Measurements from ENCODE around the gene GIT2. TPM values are rescaled to one million over a fixed set of nuclear protein-coding genes. Genes with fewer than 3 reads are reported as not detected.

The GIT2 gene
- total and polyA plus RNA-seq, 2 experiments from 2014 or later, result 21.5 to 22.4 TPM

DNA sequence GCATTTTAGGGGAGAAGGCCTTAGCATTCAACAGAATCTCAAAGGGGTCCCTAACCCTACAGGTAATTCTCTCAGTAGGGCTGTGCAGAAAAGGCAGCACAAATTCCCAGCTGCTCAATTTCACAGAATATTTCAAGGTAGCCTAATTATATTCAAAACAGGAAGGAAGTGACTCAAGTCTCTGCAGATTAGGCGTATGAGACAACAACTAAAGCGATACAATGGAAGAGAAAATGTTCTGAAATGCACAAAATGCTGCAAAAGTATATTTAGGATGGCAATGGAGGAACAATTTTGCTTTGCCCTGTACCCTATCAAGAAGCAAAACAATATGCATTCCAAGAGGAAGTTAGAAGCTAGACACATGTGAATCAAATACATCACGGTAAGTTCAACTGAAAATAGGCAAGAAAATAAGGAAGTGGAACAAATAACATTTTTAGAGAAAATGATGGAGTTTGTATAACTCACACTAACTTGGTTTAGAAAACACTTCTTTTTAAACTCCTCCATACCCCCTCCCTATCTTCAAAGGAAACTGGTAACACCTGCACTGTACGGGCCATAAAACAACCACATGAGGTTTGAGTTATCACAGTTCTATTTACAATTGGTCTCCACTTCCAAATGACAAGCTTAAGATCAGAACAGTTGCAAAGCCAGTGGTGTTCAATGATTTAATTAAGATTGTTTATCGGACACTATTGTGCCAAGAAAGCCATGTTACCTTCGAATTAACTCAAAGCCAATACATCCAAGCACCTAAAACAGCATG lies 1.6 kb downstream of the GIT2 start:
- no peak for DNase-seq (ENCODE audit: low spot score)
- WGBS (ENCODE audit: low lambda C conversion rate, missing lambda C conversion rate), result 70% methylated on average over 6 of the region's 6 CpGs
- Histone ChIP-seq H3K79me2 (peaks cover 44% of the 10 kb centered on the region), H3K9me2 (replicated peaks; ENCODE audit: insufficient read depth) (no peaks in the 10 kb centered on the region), H3K36me3 (replicated peaks; ENCODE audit: insufficient read depth, low read depth) (no peaks in the 10 kb centered on the region), H3K9me3 (ENCODE audit: low read depth) (no peaks in the 10 kb centered on the region), H3K4me2 (peak overlapping the region; percentile 92), H2AFZ (no peak overlapping the region), H3K27me3 (no peaks in the 10 kb centered on the region), H3K4me1 (ENCODE audit: insufficient read depth) (peaks cover 24% of the 10 kb centered on the region), H3K27ac (no peak overlapping the region), H3K4me3 (peak overlapping the region; percentile 82), H4K20me1 (ENCODE audit: insufficient read depth, poor library complexity, severe bottlenecking) (peaks cover 8% of the 10 kb centered on the region)
- TF ChIP-seq CTCF (IDR thresholded peaks at IDR 0.05; ENCODE audit: poor library complexity) (no peak), EZH2phosphoT487 (IDR thresholded peaks at IDR 0.05; ENCODE audit: low read depth, severe bottlenecking, unreplicated experiment) (no peak), EZH2 (IDR thresholded peaks at IDR 0.05; ENCODE audit: borderline replicate concordance) (no peak)

GRCh38 chr12:109993091-109993490 lies 3.1 kb downstream of the GIT2 start:
- Histone ChIP-seq H3K27ac (no peak overlapping the region), H3K9me2 (replicated peaks; ENCODE audit: insufficient read depth) (no peaks in the 10 kb centered on the region), H3K4me2 (no peak overlapping the region), H3K36me3 (replicated peaks; ENCODE audit: insufficient read depth, low read depth) (no peaks in the 10 kb centered on the region), H3K4me1 (ENCODE audit: insufficient read depth) (peaks cover 24% of the 10 kb centered on the region), H2AFZ (no peak overlapping the region), H3K4me3 (no peak overlapping the region), H4K20me1 (ENCODE audit: insufficient read depth, poor library complexity, severe bottlenecking) (peaks cover 8% of the 10 kb centered on the region), H3K9me3 (ENCODE audit: low read depth) (no peaks in the 10 kb centered on the region), H3K27me3 (no peaks in the 10 kb centered on the region), H3K79me2 (peaks cover 43% of the 10 kb centered on the region)
- TF ChIP-seq CTCF (IDR thresholded peaks at IDR 0.05; ENCODE audit: poor library complexity), result no peak
- TF ChIP-seq EZH2phosphoT487 (IDR thresholded peaks at IDR 0.05; ENCODE audit: low read depth, severe bottlenecking, unreplicated experiment), result no peak
- no peak for TF ChIP-seq EZH2 (IDR thresholded peaks at IDR 0.05; ENCODE audit: borderline replicate concordance)
- DNase-seq (ENCODE audit: low spot score), result no peak
- WGBS (ENCODE audit: low lambda C conversion rate, missing lambda C conversion rate), result 94% methylated on average over 2 of the region's 2 CpGs

DNA sequence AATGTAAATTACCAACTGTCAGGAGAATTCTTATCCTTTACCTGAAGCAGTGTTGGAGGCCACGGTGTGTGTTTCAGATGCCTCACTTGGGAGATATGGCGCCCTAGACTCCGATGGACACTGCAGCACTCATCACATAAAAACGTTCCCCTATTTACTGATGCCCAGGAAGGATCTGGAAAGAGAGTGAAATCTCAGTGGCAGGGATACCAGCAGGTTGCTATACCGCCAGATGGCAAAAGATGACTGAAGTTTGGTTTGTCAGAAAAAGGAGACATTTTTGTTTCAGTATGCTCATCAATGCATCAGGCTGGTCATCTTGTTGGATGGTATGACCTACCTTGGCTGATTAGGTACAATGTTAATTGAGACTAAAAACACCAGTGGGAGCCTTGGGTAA lies 4.6 kb downstream of the GIT2 start:
- H3K9me2 ChIP-seq (replicated peaks; ENCODE audit: insufficient read depth), result no peaks in the 10 kb centered on the region
- no peak overlapping the region for H3K4me3 ChIP-seq
- WGBS (ENCODE audit: low lambda C conversion rate, missing lambda C conversion rate), result 95% methylated on average over 5 of the region's 5 CpGs
- H2AFZ ChIP-seq, result no peak overlapping the region
- TF ChIP-seq CTCF (IDR thresholded peaks at IDR 0.05; ENCODE audit: poor library complexity) (no peak), EZH2phosphoT487 (IDR thresholded peaks at IDR 0.05; ENCODE audit: low read depth, severe bottlenecking, unreplicated experiment) (no peak), EZH2 (IDR thresholded peaks at IDR 0.05; ENCODE audit: borderline replicate concordance) (no peak)
- peaks cover 8% of the 10 kb centered on the region for H4K20me1 ChIP-seq (ENCODE audit: insufficient read depth, poor library complexity, severe bottlenecking)
- H3K4me2 ChIP-seq, result no peak overlapping the region
- H3K4me1 ChIP-seq (ENCODE audit: insufficient read depth), result peaks cover 24% of the 10 kb centered on the region
- no peaks in the 10 kb centered on the region for H3K36me3 ChIP-seq (replicated peaks; ENCODE audit: insufficient read depth, low read depth)
- H3K9me3 ChIP-seq (ENCODE audit: low read depth), result no peaks in the 10 kb centered on the region
- H3K79me2 ChIP-seq, result peaks cover 43% of the 10 kb centered on the region
- no peak for DNase-seq (ENCODE audit: low spot score)
- no peak overlapping the region for H3K27ac ChIP-seq
- no peaks in the 10 kb centered on the region for H3K27me3 ChIP-seq

All from hepatocyte (in vitro differentiated cells).